Thoracic aorta (tissue), 2 donors: ENCODE data around the gene INTS15. TPM values are rescaled to one million over a fixed set of nuclear protein-coding genes. Genes with fewer than 3 reads are reported as not detected.

Experiments used
- ATAC-seq: fragments of 150-250 bp; one replicate; pipeline ENCODE4 v1.8.0; 2017; ENCODE audit warnings: low read depth; ENCODE audit not compliant: insufficient number of reproducible peaks, low FRiP score
- DNase-seq: peaks from one replicate; pipeline ENCODE4 v3.0.0-alpha.2; 2020; ENCODE audit warnings: low spot score
- H3K27ac ChIP-seq, 2 donors: fragments of 200-600 bp; sonication (generic); 1 replicate in 1 of 2; 2 replicates in 1 of 2; pipeline ENCODE4 v1.5.1; 2016; ENCODE audit warnings: mild to moderate bottlenecking in 2 of 2, moderate library complexity in 2 of 2
- H3K27me3 ChIP-seq: fragments of 200-600 bp; sonication (generic); replicated peaks from 2 replicates; pipeline ENCODE4 v1.6.0; 2016; ENCODE audit warnings: mild to moderate bottlenecking; ENCODE audit not compliant: insufficient read depth
- H3K36me3 ChIP-seq: fragments of 200-600 bp; sonication (generic); one replicate; pipeline ENCODE4 v1.5.1; 2016
- H3K4me1 ChIP-seq, 2 donors: fragments of 200-600 bp; sonication (generic); 1 replicate in 1 of 2; 2 replicates in 1 of 2; pipeline versions ENCODE4 v1.5.1 to v1.6.0; 2016; ENCODE audit warnings: low read depth in 2 of 2, mild to moderate bottlenecking in 1 of 2; ENCODE audit not compliant: control insufficient read depth in 1 of 2
- H3K4me3 ChIP-seq: fragments of 200-600 bp; sonication (generic); 2 replicates; pipeline ENCODE4 v1.5.1; 2016; ENCODE audit warnings: mild to moderate bottlenecking
- H3K9me3 ChIP-seq: fragments of 200-600 bp; sonication (generic); 2 replicates; pipeline ENCODE4 v1.5.1; 2016
- total RNA-seq, 2 donors: library from RNA; depleted of rRNA; stranded (reverse); fragments of >200 nt; gene quantifications; one replicate each; pipeline versions ENCODE4 v1.1.0 to v1.2.3, GENCODE V29; 2016
- TF ChIP-seq, protein P1 (sequence below): fragments of 200-600 bp; sonication (generic); IDR thresholded peaks from one replicate; pipeline ENCODE4 v1.5.1; 2019; ENCODE audit warnings: antibody characterized with exemption

The INTS15 gene
- total RNA-seq, 2 donors from 2014 or later = 37.2 to 45.4 TPM

DNA sequence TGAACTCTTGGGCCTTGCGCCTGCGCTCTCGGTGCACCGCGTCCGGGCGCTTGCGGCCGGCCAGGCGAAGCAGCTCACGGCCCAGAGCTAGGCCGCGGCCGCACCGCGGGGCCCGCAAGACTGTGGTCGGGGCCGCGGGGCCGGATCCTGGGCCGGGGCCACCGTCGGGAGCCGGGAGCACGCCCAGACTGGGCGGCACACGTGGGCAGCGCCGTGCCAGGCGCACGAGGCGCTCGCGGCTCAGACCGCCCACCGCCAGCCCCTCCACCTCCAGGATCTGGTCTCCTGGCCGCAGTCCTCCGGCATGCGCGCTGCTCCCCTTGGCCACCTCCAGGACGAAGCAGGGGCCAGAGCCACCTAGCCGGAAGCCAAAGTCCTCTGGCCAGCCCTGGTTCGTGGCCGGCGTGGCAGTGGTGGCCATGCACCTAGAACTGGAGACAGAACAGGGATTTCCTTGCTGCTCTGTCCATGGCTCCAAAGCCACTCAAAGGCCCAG, 38.8 kb upstream of the INTS15 start, which contains the start of gene GRID2IP:
Gene GRID2IP, minus strand, starts transcription at position 446 of the 496 bp plus-strand sequence. Its CDS starts 25 bp downstream, at position 421.
- Histone ChIP-seq H3K4me1 (no peaks in the 10 kb centered on the region), H3K9me3 (no peaks in the 10 kb centered on the region), H3K4me3 (no peak within 1 kb of the TSS), H3K27ac (no peak within 1 kb of the TSS), H3K36me3 (no peaks in the 10 kb centered on the region), H3K27me3 (no peaks in the 10 kb centered on the region)
- ATAC-seq (no peak), DNase-seq (no peak)
- TF ChIP-seq, protein P1, sequence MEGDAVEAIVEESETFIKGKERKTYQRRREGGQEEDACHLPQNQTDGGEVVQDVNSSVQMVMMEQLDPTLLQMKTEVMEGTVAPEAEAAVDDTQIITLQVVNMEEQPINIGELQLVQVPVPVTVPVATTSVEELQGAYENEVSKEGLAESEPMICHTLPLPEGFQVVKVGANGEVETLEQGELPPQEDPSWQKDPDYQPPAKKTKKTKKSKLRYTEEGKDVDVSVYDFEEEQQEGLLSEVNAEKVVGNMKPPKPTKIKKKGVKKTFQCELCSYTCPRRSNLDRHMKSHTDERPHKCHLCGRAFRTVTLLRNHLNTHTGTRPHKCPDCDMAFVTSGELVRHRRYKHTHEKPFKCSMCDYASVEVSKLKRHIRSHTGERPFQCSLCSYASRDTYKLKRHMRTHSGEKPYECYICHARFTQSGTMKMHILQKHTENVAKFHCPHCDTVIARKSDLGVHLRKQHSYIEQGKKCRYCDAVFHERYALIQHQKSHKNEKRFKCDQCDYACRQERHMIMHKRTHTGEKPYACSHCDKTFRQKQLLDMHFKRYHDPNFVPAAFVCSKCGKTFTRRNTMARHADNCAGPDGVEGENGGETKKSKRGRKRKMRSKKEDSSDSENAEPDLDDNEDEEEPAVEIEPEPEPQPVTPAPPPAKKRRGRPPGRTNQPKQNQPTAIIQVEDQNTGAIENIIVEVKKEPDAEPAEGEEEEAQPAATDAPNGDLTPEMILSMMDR = no peak

DNA sequence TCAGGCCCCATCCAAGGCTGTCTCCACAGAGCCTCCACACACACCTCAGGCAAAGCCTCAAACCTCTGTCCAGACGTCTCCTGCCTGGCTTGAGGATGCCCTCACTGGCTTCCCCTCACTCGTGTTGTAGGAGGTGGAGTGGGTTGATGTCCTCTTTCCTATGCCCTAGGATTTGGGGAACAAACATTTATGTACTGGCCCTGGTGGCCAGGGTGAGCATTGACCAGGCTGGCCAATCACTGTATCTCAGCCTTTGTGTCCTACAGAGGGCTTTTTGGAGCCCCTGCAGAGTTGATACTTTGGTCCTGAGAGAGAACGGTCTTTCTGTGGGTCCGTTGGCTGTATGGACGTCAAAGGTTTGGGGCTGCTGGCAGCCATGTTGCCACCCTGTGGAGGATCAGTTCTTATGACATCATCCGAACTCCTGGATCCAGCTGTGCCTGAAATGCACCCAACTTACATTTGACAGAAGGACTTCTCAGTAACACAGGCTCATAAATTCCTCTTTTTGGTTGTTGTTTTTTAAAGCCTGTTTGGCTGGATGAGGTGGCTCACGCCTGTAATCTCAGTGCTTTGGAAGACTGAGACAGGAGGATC, 36.3 kb upstream of the INTS15 start:
- Histone ChIP-seq H3K36me3 (no peaks in the 10 kb centered on the region), H3K4me1 (no peaks in the 10 kb centered on the region), H3K9me3 (no peaks in the 10 kb centered on the region), H3K4me3 (no peak overlapping the region), H3K27me3 (no peaks in the 10 kb centered on the region), H3K27ac (no peak overlapping the region)
- DNase-seq = no peak
- ATAC-seq = no peak
- TF ChIP-seq, protein P1 = no peak

DNA sequence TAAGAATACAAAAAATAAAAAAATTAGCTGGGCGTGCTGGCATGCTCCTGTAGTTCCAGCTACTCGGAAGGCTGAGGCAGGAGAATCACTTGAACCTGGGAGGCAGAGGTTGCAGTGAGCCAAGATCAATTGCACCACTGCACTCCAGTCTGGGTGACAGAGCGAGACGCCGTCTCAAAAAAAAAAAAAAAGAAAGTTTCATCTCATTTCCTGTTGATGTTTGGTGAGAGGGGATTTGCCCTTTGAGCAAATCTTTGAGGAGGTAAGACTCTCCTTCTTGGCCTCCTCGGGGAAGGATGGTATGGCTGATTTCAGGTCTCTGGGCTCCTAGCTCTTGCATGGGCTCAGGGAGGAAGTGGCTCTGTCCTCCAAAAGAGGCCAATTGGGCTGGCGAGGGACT, 35.0 kb upstream of the INTS15 start:
- Histone ChIP-seq H3K36me3 (no peaks in the 10 kb centered on the region), H3K27me3 (no peaks in the 10 kb centered on the region), H3K4me3 (no peak overlapping the region), H3K27ac (no peak overlapping the region), H3K9me3 (no peaks in the 10 kb centered on the region), H3K4me1 (no peaks in the 10 kb centered on the region)
- DNase-seq (no peak), ATAC-seq (no peak)
- TF ChIP-seq, protein P1 = no peak

DNA sequence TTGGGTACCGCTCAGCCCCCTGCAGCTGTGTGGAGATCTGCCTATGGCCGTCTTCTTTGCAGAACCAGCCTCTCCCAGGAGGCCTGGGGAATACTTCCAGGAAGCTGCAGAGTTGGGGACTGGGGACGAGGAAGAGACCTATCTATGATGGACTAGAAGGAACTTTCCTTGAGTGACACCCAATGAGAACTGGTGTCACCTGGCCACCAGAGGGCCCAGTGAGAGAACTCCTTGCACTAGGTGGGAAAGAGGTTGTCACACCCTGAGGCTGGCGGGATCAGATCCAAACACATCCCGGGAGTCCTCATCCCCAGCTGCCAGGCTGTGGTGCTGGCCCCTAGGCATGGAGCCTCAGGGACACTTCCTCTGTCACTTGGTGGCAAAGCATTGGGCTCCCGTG, 33.6 kb upstream of the INTS15 start:
- Histone ChIP-seq H3K27me3 (no peaks in the 10 kb centered on the region), H3K36me3 (no peaks in the 10 kb centered on the region), H3K4me1 (no peaks in the 10 kb centered on the region), H3K4me3 (no peak overlapping the region), H3K27ac (no peak overlapping the region), H3K9me3 (no peaks in the 10 kb centered on the region)
- DNase-seq (no peak), ATAC-seq (no peak)
- TF ChIP-seq, protein P1 = no peak

DNA sequence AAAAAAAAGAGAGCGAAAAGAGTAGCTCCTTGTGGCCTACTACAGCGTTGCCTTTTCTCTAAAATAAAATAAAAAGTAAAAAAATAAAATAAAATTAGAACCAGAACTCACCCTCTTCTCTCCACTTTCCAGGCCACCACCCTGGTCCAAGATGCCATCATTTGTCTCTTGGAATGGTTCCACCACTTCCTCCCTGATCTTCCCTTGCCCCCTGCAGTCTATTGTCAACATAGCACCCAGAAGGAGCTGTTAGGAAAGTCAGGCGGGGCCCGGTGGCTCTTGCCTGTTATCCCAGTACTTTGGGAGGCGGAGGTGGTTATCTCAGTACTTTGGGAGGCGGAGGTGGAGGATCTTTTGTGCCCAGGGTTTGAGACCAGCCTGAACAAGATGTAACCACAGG, 31.0 kb upstream of the INTS15 start:
- ATAC-seq = no peak
- TF ChIP-seq, protein P1 = no peak
- DNase-seq = no peak

More for the DNA sequence above, 31.0 kb upstream of the INTS15 start:
- Histone ChIP-seq H3K36me3 (no peaks in the 10 kb centered on the region), H3K9me3 (no peaks in the 10 kb centered on the region), H3K4me3 (no peak overlapping the region), H3K4me1 (peaks cover 0 to 2% of the 10 kb centered on the region in 2 donors), H3K27ac (no peak overlapping the region), H3K27me3 (no peaks in the 10 kb centered on the region)
